NCI-H446 (cell line): ENCODE measurements around the gene GOLGA8M.
"Not testable (repeated sequence)": the region's sequence is repeated elsewhere in the genome, so short reads cannot be mapped to it uniquely, and the experiment has no call there.

ENCODE experiments used
- DNase-seq, 2 experiments: peaks; one replicate each; lab custom pipeline; 2025; lab: John Stamatoyannopoulos, UW

The GOLGA8M gene, protein sequence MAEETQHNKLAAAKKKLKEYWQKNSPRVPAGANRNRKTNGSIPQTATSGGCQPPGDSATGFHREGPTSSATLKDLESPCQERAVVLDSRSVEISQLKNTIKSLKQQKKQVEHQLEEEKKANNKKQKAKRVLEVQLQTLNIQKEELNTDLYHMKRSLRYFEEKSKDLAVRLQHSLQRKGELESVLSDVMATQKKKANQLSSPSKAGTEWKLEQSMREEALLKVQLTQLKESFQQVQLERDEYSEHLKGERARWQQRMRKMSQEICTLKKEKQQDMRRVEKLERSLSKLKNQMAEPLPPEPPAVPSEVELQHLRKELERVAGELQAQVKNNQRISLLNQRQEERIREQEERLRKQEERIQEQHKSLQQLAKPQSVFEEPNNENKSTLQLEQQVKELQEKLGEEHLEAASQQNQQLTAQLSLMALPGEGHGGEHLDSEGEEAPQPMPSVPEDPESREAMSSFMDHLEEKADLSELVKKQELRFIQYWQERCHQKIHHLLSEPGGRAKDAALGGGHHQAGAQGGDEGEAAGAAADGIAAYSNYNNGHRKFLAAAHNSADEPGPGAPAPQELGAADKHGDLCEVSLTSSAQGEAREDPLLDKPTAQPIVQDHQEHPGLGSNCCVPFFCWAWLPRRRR

DNA sequence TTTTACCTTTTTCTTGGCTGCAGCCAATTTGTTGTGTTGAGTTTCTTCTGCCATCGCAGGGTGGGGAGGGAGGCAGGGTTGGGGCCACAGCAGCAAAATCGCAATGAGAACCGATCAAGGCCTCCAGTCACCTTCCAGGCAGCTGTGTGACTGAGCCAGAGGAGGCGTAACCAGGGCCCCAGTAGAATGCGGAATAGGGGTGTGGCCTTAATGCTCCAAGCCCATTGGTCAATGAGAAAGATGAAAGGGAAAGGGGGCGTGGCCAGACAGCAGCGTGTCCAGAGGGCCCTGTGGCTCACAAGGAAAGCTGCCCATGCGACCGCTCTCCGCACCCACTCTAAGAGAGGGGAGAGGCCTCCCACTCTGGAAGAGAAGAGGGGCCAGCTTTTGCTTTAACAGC lies at the start of gene GOLGA8M:
Gene GOLGA8M, minus strand, starts transcription at position 152 of the 400 bp plus-strand sequence. Its CDS starts 98 bp downstream, at position 54.
- not testable (repeated sequence) for DNase-seq

DNA sequence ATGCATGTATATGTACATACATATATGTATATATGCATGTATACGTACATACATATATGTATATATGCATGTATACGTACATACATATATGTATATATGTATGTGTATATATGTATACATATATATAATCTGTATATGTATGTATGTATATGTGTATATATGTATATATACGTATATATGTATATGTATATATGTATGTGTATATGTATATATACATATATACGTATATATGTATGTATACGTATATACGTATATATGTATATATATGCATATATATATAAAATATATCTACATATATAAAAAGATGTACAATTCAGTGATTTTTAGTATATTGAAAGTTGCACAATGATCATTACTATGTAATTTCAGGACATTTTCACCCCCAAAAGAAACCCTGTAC lies 30.7 kb upstream of the GOLGA8M start:
- not testable (repeated sequence) for DNase-seq

DNA sequence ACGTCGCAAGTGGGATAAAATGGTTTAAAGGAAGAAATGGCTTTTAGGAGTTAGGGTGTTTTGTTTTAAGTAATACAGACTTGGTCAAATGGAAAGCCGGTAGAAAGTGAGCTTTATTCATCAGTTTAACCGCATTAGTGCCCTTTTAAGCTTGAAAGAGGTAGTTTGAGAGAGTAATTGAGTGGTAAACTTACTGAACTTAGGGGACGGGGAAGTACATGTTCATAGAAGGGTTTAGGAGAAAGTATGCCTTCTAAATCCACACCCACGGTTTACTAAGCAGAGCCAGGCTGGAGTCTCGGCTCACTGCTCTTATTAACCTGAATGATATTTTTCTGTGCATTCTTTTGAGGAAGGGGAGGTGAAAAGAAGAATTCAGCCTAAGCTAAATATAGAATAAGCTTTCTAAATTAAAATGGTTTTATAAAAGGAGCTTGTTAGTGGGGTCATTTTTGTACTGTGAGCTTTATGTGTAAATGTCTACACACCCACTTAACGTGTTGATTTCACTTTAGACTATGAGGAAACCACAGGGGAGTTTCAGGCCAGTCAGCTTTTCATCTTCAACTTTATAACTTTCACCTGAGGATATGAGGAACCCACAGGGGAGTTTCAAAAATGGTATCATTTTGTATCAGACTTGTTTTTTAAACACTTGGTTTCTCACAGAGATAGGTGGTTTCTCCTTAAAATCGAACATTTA lies 26.5 kb upstream of the GOLGA8M start:
- DNase-seq = not testable (repeated sequence)

DNA sequence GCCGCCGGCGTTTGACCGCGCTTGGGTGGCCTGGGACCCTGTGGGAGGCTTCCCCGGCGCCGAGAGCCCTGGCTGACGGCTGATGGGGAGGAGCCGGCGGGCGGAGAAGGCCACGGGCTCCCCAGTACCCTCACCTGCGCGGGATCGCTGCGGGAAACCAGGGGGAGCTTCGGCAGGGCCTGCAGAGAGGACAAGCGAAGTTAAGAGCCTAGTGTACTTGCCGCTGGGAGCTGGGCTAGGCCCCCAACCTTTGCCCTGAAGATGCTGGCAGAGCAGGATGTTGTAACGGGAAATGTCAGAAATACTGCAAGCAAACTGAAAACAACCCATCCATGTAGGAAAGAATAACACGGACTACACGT lies 26.0 kb upstream of the GOLGA8M start:
- not testable (repeated sequence) for DNase-seq

DNA sequence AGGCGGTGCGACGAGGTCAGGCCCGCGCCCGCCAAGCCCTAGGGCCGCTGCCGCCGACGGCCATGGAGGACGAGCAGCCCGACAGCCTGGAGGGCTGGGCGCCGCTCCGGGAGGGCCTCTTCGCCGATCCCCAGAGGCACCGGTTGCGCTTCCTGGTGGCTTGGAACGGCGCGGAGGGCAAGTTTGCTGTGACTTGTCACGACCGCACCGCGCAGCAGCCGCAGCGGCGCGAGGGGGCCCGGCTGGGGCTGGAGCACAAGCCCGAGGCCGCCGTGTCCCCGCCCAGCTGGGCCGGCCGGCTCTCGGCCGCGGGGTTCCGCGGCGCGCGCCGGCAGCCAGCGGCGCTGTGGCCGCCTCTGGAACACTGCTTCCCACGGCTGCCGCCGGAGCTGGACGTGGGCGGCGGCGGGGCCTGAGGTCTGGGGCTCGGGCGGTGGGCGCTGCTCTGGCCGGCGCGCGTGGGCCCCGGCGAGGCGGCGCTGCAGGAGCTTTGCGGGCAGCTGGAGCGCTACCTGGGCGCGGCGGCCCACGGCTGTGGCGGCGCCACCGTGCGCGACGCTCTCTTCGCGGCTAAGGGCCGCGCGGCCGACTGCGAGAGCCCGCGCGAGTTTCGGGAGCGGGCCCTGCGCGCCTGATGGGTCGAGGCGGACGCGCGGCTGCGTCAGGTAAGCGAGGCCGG lies 25.4 kb upstream of the GOLGA8M start:
- DNase-seq = peak in 1 of 2 experiments; percentile 1

DNA sequence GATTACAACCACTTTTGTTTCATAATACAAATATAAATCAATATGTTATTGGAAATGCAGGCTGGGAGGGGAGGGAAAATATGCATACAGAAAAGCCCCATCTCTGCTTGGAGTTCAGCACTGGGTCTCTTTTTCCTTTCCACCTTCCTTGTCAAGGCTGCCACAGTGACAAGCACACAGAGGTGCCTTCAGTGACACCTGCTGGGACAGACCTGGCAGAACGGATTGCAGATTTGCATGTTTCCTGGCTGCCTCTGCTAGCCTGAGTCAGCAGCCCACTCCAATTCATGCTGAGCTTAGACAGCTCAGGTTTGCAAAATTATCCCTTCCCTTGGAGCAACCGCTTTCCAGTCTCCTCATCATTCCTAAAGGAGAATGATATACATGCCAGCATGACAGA lies 15.8 kb upstream of the GOLGA8M start:
- not testable (repeated sequence) for DNase-seq

DNA sequence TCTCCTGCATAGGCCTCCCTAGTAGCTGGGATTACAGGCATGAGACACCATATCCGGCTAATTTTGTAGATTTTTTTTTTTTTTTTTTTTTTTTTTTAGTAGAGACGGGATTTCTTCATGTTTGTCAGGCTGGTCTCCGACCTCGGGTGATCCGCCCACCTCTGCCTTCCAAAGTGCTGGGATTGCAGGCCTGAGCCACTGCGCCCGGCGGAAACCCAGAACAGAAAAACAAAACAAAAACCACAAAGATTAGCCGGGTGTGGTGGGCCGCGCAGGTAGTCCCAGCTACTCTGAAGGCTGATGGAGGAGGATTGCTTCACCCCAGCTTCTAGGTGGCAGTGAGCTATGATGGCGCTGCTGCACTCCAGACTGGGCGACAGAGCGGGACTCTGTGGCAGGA lies 14.8 kb upstream of the GOLGA8M start:
- DNase-seq = not testable (repeated sequence)

DNA sequence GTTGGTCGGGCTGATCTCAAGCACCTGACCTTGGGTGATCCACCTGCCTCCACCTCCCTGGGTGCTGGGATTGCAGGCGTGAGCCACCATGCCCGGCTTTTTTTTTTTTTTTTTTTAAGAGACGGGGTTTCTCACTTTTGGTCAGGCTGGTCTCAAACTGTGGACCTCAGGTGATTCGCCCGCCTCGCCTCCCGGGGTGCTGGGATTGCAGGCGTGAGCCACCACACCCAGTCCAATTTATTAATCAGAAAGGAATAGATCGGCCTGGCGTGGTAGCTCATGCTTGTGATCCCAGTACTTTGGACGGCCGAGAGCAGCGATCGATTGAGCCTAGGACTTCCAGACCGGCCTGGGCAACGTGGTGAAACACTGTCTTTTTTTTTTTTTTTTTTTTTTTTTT lies 13.9 kb upstream of the GOLGA8M start:
- no peak for DNase-seq

DNA sequence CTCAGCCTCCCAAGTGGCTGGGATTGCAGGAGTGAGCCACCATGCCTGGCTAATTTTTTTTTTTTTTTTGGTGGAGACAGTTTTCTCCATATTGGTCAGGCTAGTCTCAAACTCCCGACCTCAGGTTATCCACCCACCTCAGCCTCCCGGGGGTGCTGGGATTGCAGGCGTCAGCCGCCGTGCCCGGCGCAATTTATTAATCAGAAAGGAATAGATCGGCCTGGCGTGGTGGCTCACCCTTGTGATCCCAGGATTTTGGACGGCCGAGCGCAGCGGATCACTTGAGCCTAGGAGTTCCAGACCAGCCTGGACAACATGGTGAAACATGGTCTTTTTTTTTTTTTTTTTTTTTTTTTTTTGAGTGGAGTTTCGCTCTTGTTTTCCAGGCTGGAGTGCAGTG lies 13.3 kb upstream of the GOLGA8M start:
- no peak for DNase-seq

DNA sequence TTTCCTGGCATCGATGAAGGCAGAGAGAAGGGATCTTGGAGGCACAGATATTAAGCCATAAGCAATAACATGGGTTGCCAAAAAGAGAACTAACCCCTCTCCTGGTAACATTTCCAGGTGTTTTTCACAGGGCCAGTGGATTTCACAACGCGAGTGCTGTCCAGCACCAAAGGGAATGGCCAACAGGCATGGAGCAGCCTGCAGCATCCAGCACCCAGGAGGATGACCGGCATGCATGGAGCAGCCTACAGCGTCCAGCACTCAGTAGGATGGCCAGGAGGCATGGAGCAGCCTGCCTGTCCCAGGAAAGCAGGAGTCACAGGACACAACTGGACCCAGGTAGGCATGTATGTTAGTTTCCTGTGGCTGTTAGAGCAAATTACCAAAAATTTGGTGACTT lies 11.8 kb upstream of the GOLGA8M start:
- DNase-seq = not testable (repeated sequence)

DNA sequence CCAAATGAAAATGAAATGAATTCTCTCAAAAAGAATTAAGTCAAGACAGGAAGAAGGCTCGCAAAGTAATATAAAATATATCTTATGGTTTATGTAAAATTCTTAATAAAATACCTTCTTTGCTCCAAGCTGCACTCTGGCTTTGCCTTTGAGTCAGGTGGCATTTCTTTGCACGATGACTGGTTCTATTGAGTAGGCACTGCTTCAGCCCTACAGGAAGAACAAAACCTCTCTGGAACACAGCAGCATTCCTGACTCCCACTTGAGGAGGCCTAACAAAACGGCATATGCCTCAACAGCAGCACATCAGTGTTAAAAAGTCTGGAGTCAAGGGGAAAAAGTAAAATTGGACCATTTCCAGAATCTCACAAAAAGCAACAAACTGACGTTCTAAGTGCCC lies 7.4 kb upstream of the GOLGA8M start:
- not testable (repeated sequence) for DNase-seq

DNA sequence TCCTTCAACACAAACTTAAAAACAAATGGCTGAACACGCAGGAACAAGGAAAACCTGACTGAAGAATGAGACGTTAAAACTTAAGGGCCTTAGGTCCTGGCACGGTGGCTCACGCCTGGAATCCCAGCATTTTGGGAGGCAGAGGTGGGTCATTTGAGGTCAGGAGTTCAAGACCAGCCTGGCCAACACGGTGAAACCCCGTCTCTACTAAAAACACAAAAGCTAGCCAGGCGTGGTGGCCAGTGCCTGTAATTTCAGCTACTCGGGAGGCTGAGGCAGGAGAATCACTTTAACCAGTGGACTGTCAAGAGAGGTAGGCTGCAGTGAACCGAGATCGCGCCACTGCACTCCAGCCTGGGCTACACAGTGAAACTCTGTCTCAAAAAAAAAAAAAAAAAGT lies 6.4 kb upstream of the GOLGA8M start:
- not testable (repeated sequence) for DNase-seq

DNA sequence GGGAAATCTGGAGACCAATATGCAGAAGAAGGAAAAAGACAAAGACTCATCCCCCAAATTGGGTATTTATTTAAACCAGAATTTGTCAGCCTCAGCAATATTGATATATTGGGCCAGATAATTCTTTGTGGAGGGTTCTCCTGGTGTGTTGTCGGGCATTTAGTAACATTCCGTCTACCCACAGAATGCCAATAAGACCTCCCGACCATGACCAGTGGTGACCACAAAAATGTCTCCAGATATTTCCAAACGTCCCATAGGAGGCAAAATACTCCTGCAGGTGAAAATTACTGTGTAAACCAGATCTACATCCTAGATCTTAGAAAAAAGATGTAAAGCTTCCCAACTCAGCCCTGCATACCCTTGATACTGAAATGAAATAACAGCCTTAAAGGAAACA lies 2.0 kb upstream of the GOLGA8M start:
- DNase-seq = not testable (repeated sequence)

DNA sequence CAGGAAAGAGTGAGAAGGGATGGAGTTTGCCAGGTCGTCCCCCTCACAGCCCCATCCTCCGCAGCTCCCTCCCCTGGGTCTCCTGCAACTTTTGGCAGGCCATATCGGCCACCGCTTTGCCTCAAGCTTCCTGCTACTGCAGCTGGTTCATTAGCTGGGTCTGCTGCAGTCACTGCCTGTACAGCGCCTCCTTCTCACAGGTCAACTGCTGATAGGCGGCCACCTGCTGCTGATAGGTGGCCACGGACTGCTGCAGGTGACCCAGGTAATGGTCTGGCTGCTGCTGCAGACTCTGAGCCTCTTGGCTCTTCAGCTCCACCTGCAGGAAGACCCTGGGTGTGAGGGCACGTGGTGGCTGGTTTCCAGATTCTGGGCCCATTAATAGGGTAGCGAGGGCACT lies 8.3 kb downstream of the GOLGA8M start:
- DNase-seq = not testable (repeated sequence)

DNA sequence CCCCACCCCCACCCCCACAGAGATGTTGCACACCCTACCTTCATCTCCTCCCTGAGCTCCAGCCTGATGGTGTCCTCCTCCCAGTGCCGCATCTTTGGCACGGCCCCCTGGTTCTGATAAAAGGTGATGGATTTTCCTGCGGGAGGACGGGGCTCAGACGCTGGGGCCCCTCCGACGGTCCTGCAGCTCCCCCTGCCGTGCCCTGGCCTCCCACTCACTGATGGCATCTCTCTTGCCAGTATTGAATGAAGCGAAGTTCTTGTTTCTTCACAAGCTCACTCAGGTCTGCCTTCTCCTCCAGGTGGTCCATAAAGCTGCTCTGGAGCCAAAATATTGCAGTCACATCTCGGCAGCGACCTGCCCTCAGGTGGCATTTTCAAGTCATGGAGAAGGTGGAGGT lies 9.8 kb downstream of the GOLGA8M start:
- DNase-seq = not testable (repeated sequence)

DNA sequence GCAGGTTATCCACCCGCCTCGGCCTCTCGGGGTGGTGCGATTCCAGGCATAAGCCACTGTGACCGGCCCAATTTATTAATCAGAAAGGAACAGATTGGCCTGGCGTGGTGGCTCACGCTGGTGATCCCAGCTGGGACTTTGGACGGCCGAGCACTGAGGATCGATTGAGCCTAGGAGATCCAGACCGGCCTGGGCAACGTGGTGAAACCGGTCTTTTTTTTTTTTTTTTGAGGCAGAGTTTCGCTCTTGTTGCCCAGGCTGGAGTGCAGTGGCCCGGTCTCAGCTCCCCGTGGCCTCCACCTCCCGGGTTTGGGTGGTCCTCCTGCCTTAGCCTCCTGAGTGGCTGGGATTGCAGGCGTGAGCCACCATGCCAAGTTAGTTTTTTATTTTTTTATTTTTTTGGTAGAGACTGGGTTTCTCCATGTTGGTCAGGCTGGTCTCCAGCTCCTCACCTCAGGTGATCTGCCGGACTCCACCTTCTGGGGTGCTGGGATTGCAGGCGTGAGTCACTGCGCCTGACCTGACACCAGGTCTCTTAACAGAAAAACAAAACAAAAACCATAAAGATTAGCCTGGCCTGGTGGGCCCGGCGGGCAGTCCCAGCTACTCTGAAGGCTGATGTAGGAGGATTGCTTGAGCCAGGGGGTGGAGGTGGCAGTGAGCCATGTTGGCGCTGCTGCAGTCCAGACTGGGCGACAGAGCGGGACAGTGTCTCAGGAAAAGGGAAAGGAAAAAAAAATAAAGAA lies 18.0 kb downstream of the GOLGA8M start:
- DNase-seq = not testable (repeated sequence)

DNA sequence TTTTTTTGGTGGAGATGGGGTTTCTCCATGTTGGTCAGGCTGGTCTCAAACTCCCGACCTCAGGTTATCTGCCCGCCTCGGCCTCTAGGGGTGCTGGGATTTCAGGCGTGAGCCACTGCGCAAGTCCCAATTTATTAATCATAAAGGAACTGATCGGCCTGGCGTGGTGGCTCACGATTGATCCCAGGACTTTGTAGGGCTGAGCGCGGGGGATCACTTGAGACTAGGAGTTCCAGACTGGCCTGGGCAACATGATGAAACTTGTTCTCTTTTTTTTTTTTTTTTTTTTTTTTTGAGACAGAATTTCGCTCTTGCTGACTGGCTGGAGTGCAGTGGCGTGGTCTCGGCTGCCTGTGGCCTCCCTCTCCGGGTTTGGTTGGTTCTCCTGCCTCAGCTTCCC lies 19.2 kb downstream of the GOLGA8M start:
- DNase-seq = not testable (repeated sequence)

DNA sequence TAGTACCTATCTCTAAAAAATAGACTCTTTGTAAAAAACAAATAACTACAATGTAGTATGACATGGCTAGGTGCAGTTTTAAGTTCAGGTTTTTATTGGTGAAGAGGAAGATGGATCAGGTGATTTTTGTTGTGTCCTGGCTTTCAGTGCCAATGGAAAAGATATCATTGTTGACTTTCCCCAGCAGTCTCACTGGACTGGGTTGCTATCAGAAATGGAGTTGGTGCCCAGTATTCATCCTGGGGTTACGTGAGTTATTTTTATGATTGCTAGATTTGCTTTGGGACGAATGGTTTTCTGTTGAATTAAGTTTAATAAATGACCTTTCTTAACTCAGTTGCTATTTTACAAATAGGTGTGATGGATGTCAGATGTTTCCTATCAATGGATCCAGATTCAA lies 38.7 kb downstream of the GOLGA8M start:
- DNase-seq = not testable (repeated sequence)

DNA sequence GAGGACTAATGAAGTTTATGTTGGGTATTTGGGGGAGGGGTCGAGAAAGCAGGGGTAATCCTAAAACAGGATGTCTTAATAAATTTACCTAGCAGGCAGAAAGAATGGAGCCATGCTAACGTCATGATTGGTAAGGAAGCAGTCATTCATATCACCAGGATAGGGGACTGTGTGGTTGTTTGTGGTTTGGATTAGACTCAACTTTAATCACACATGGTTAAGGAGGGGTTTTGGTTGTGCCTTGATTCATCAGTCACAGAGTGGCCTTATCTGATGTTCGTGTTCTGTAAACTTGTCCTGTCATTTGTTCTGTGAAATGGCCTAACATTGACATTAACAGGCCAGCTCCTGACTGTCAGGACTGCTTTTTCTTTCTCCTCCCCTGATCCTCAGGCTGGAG lies 40.1 kb downstream of the GOLGA8M start:
- not testable (repeated sequence) for DNase-seq

DNA sequence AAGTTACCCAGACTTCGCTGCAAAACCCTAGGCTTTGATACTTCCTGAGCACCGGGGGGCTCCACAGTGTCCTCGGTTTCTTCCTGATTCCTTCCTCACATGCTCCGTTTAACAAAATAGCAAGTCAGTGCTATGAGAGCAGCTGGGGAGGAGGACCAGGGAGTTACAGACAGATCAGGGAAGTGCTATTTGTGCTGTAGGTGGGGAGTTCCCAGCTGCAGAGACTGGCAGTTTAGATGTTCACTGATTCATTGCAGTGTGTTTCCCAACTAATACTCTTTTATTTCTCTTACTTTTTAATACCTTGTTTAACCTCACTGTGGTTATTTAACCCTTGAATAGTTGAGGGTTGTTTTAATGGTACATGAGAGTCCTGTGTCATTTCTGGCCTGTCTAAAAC lies 45.8 kb downstream of the GOLGA8M start:
- not testable (repeated sequence) for DNase-seq

DNA sequence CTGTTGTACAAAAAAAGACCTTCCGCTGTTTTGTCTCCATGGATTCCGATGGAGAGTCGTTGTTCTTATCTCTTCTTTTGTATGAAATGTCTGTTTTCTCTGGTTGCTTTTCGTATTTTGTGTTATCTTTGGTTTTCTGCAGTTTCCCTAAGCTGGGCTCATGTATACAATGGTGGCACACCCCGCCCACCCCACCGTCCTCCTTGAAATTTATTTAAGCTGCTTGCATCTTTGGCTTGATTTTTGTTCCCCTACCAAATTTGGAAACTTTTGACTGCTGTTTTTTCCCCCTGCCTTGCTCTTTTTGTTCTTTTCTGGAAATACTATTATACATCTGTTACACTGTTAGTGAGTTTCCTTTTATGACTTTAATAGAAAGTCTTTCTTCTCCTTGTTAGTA lies 47.6 kb downstream of the GOLGA8M start:
- not testable (repeated sequence) for DNase-seq
